ENCODE data around the gene ZSCAN10. TPM values are rescaled to one million over a fixed set of nuclear protein-coding genes. Genes with fewer than 3 reads are reported as not detected.
A peak's percentile ranks its signal among the peaks of the same experiment; 100 is the strongest.

Gene ZSCAN10
- polyA plus RNA-seq, 1 donor (not counting 4 experiments of a cell fraction or from before 2014, with no cell fraction given): not detected

GRCh38 chr16:3094289-3095027 lies 4.6 kb downstream of the ZSCAN10 start:
- H3K4me1 ChIP-seq (ENCODE audit: control insufficient read depth, extremely low read depth, insufficient read depth, low read length): peaks cover under 1% of the 10 kb centered on the region
- no peak overlapping the region for H3K9ac ChIP-seq (ENCODE audit: control insufficient read depth, extremely low read depth, insufficient read depth, low read length)
- FAIRE-seq: no peak

GRCh38 chr16:3092501-3092941 lies 6.6 kb downstream of the ZSCAN10 start:
- no peak overlapping the region for H3K4me2 ChIP-seq (ENCODE audit: control insufficient read depth, extremely low read depth, insufficient read depth, low read depth, low read length)
- no peaks in the 10 kb centered on the region for H4K20me1 ChIP-seq (ENCODE audit: control insufficient read depth, extremely low read depth, insufficient read depth, low read length)
- no peak for DNase-seq (ENCODE audit: low read depth, low spot score)
- dilution Hi-C loops (cut with MboI; ENCODE audit: extremely low pct_ligation_motif_present, low sequenced_read_pairs): no loop called here
- H3K4me1 ChIP-seq (ENCODE audit: control insufficient read depth, extremely low read depth, insufficient read depth, low read length): no peaks in the 10 kb centered on the region
- no peaks in the 10 kb centered on the region for H3K36me3 ChIP-seq (ENCODE audit: control insufficient read depth in 2 of 2, extremely low read depth in 1 of 2, insufficient read depth in 2 of 2, low read length in 2 of 2)
- no peaks in the 10 kb centered on the region for H3K9me1 ChIP-seq (ENCODE audit: control insufficient read depth, extremely low read depth, insufficient read depth, low read length)
- H3K27ac ChIP-seq (ENCODE audit: control insufficient read depth, insufficient read depth, low read length): no peak overlapping the region
- no peak overlapping the region for H3K9ac ChIP-seq (ENCODE audit: control insufficient read depth, extremely low read depth, insufficient read depth, low read length)
- H2AFZ ChIP-seq (ENCODE audit: control insufficient read depth, low read length): no peak overlapping the region
- no peak overlapping the region for H3K4me3 ChIP-seq (ENCODE audit: control insufficient read depth in 2 of 3, extremely low read depth in 1 of 3, insufficient read depth in 2 of 3, low read depth in 1 of 3, low read length in 3 of 3)
- no peaks in the 10 kb centered on the region for H3K9me3 ChIP-seq (ENCODE audit: control insufficient read depth, low read depth, low read length)
- TF ChIP-seq CTCF (optimal IDR thresholded peaks at IDR 0.05 in 1 of 3, IDR thresholded peaks at IDR 0.05 in 1 of 3, conservative IDR thresholded peaks at IDR 0.05 in 1 of 3; ENCODE audit: extremely low read depth in 1 of 3, insufficient read depth in 2 of 3, low read length in 3 of 3) (no peak), EZH2 (IDR thresholded peaks at IDR 0.05; ENCODE audit: low read length) (no peak)
- no peak for FAIRE-seq
- H3K27me3 ChIP-seq (ENCODE audit: control insufficient read depth, extremely low read depth, insufficient read depth, low read length): no peaks in the 10 kb centered on the region
- no peaks in the 10 kb centered on the region for H3K79me2 ChIP-seq (ENCODE audit: control insufficient read depth, insufficient read depth, low read length)

More at GRCh38 chr16:3094289-3095027, 4.6 kb downstream of the ZSCAN10 start:
- Histone ChIP-seq H4K20me1 (ENCODE audit: control insufficient read depth, extremely low read depth, insufficient read depth, low read length) (no peaks in the 10 kb centered on the region), H3K4me3 (ENCODE audit: control insufficient read depth in 2 of 3, extremely low read depth in 1 of 3, insufficient read depth in 2 of 3, low read depth in 1 of 3, low read length in 3 of 3) (no peak overlapping the region), H3K79me2 (ENCODE audit: control insufficient read depth, insufficient read depth, low read length) (no peaks in the 10 kb centered on the region), H3K9me1 (ENCODE audit: control insufficient read depth, extremely low read depth, insufficient read depth, low read length) (no peaks in the 10 kb centered on the region), H3K27ac (ENCODE audit: control insufficient read depth, insufficient read depth, low read length) (no peak overlapping the region), H3K4me2 (ENCODE audit: control insufficient read depth, extremely low read depth, insufficient read depth, low read depth, low read length) (no peak overlapping the region), H3K36me3 (ENCODE audit: control insufficient read depth in 2 of 2, extremely low read depth in 1 of 2, insufficient read depth in 2 of 2, low read length in 2 of 2) (no peaks in the 10 kb centered on the region), H3K9me3 (ENCODE audit: control insufficient read depth, low read depth, low read length) (no peaks in the 10 kb centered on the region), H2AFZ (ENCODE audit: control insufficient read depth, low read length) (no peak overlapping the region), H3K27me3 (ENCODE audit: control insufficient read depth, extremely low read depth, insufficient read depth, low read length) (no peaks in the 10 kb centered on the region)
- no peak for DNase-seq (ENCODE audit: low read depth, low spot score)
- TF ChIP-seq CTCF (optimal IDR thresholded peaks at IDR 0.05 in 1 of 3, IDR thresholded peaks at IDR 0.05 in 1 of 3, conservative IDR thresholded peaks at IDR 0.05 in 1 of 3; ENCODE audit: extremely low read depth in 1 of 3, insufficient read depth in 2 of 3, low read length in 3 of 3): peak; percentile 58 to 71 (median 60)
- no peak for TF ChIP-seq EZH2 (IDR thresholded peaks at IDR 0.05; ENCODE audit: low read length)
- dilution Hi-C loops (cut with MboI; ENCODE audit: extremely low pct_ligation_motif_present, low sequenced_read_pairs): no loop called here

Measured in keratinocyte (primary cell).